ENCODE data around the gene NCCRP1.

Gene NCCRP1

GRCh38 chr19:39164289-39164688 is 32.5 kb upstream of the NCCRP1 start:
- no peak for DNase-seq (ENCODE audit: low read depth in 2 of 2)

- DNase-seq (ENCODE audit: low read depth in 2 of 2), result no peak
These were observed 30.9 kb upstream of the NCCRP1 start for GRCh38 chr19:39165857-39166256.

GRCh38 chr19:39166571-39167391 is 30.0 kb upstream of the NCCRP1 start:
- DNase-seq (ENCODE audit: low read depth in 2 of 2), result no peak

- DNase-seq (ENCODE audit: low read depth in 2 of 2), result no peak
These were observed 29.1 kb upstream of the NCCRP1 start for GRCh38 chr19:39167461-39168257.

- no peak for DNase-seq (ENCODE audit: low read depth in 2 of 2)
These were observed 28.3 kb upstream of the NCCRP1 start for GRCh38 chr19:39168258-39169142.

GRCh38 chr19:39169143-39169810 is 27.5 kb upstream of the NCCRP1 start:
- DNase-seq (ENCODE audit: low read depth in 2 of 2), result no peak

GRCh38 chr19:39170386-39171231 is 26.2 kb upstream of the NCCRP1 start:
- DNase-seq (ENCODE audit: low read depth in 2 of 2), result no peak

GRCh38 chr19:39171479-39172465 is 25.0 kb upstream of the NCCRP1 start:
- no peak for DNase-seq (ENCODE audit: low read depth in 2 of 2)

- no peak for DNase-seq (ENCODE audit: low read depth in 2 of 2)
These were observed 23.9 kb upstream of the NCCRP1 start for GRCh38 chr19:39172700-39173501.

- DNase-seq (ENCODE audit: low read depth in 2 of 2), result no peak
These were observed 23.2 kb upstream of the NCCRP1 start for GRCh38 chr19:39173502-39173991.

- DNase-seq (ENCODE audit: low read depth in 2 of 2), result no peak
These were observed 22.6 kb upstream of the NCCRP1 start for GRCh38 chr19:39174142-39174541.

- no peak for DNase-seq (ENCODE audit: low read depth in 2 of 2)
These were observed 21.9 kb upstream of the NCCRP1 start for GRCh38 chr19:39174558-39175544.

GRCh38 chr19:39175564-39175963 is 21.2 kb upstream of the NCCRP1 start:
- DNase-seq (ENCODE audit: low read depth in 2 of 2), result no peak

GRCh38 chr19:39177110-39177699 is 19.6 kb upstream of the NCCRP1 start:
- DNase-seq (ENCODE audit: low read depth in 2 of 2), result no peak

GRCh38 chr19:39177736-39178135 is 19.0 kb upstream of the NCCRP1 start:
- DNase-seq (ENCODE audit: low read depth in 2 of 2), result no peak

- no peak for DNase-seq (ENCODE audit: low read depth in 2 of 2)
These were observed 18.3 kb upstream of the NCCRP1 start for GRCh38 chr19:39178296-39179006.
